ENCODE measurements around the gene AOC1. TPM values are rescaled to one million over a fixed set of nuclear protein-coding genes. Genes with fewer than 3 reads are reported as not detected.

The AOC1 gene
- total and polyA plus RNA-seq, 10 of the 15 experiments (the other 5 are each of a cell fraction or from before 2014, with no cell fraction given), result 0.07 TPM; not detected in 9

DNA sequence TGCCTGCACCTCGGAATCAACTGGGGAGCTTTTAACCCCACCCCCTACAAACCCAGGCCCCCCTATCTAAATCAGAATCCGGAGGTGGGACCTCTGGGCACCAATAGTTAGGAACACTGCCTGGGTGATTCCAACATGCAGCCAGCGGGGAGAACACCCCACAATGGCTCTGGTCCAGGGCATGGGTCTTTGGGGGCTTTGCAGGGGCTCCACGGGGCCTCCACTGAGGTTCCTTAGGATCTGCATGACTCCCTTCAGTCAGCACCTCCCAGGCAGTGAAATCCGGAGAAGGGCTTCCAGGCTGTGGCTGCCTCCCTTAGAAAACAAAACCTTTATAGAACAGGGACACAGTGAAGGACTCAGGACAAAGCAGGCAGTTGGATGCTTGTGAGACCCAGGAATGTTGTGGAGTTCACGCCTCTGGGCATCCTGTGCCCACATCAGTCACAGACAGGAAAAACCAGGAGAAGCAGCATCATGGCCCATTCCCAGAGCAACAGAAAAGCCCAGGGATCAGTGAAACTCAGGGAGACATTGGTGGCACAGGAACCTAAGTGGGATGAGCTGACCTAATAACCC, 16.5 kb upstream of the AOC1 start (continued):
- TF ChIP-seq, protein P1, sequence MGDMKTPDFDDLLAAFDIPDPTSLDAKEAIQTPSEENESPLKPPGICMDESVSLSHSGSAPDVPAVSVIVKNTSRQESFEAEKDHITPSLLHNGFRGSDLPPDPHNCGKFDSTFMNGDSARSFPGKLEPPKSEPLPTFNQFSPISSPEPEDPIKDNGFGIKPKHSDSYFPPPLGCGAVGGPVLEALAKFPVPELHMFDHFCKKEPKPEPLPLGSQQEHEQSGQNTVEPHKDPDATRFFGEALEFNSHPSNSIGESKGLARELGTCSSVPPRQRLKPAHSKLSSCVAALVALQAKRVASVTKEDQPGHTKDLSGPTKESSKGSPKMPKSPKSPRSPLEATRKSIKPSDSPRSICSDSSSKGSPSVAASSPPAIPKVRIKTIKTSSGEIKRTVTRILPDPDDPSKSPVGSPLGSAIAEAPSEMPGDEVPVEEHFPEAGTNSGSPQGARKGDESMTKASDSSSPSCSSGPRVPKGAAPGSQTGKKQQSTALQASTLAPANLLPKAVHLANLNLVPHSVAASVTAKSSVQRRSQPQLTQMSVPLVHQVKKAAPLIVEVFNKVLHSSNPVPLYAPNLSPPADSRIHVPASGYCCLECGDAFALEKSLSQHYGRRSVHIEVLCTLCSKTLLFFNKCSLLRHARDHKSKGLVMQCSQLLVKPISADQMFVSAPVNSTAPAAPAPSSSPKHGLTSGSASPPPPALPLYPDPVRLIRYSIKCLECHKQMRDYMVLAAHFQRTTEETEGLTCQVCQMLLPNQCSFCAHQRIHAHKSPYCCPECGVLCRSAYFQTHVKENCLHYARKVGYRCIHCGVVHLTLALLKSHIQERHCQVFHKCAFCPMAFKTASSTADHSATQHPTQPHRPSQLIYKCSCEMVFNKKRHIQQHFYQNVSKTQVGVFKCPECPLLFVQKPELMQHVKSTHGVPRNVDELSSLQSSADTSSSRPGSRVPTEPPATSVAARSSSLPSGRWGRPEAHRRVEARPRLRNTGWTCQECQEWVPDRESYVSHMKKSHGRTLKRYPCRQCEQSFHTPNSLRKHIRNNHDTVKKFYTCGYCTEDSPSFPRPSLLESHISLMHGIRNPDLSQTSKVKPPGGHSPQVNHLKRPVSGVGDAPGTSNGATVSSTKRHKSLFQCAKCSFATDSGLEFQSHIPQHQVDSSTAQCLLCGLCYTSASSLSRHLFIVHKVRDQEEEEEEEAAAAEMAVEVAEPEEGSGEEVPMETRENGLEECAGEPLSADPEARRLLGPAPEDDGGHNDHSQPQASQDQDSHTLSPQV (IDR thresholded peaks at IDR 0.05), result no peak

DNA sequence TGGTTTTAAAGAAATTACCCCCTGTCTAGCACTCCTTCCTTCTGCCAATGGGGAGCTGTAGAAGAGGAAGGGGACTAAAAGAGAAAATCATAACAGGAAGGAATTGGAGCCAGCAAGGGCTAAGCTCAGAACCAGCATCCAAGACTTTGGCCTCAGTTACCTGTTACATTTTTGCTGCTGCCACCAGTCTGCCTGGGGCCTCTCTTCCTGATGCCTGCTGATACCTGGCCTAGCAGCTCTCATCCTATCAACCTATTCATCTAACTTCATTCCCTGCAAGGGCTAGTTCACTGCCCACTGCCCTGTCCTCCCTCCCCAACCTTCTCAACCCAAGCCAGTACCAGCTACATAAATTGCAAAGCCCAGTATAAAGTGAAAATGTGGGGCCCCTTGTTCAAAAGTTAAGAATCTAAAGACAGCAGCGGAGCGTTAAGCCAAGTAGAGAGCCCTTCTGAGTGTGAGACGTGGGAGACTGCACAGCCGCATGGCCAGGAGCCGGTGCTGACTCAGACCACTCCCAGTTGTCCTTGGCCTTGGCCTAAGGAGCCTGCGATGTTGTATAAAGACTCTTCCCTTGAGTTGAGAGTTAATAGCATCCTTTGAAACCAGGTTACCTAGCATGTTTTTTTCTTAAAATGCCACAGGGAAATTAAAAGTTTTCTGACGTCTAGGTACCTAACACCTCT, 13.2 kb upstream of the AOC1 start:
- no peaks in the 10 kb centered on the region for H3K36me3 ChIP-seq (ENCODE audit: control insufficient read depth in 2 of 2, insufficient read depth in 2 of 2, low read length in 1 of 2)
- no peaks in the 10 kb centered on the region for H3K79me2 ChIP-seq (ENCODE audit: control insufficient read depth, insufficient read depth, low read length)
- no peaks in the 10 kb centered on the region for H3K4me1 ChIP-seq (ENCODE audit: control insufficient read depth, insufficient read depth, low read length)
- BruUV-seq (replicated peaks), result no TSS peak
- peaks cover 0 to 2% of the 10 kb centered on the region in 2 experiments; a peak in 2 of 4 replicates for H3K27me3 ChIP-seq (replicated peaks in 1 of 2; ENCODE audit: control insufficient read depth in 2 of 2, insufficient read depth in 2 of 2, low read length in 1 of 2)
- H2AFZ ChIP-seq (ENCODE audit: control insufficient read depth, low read depth, low read length), result no peak overlapping the region
- DNase-seq (ENCODE audit: low read depth, low spot score) (no peak), FAIRE-seq (no peak), ATAC-seq (no peak)
- ChIA-PET RAD21 (ENCODE audit: unreplicated experiment) (no interaction called here), CTCF (no interaction called here), SMC1A (ENCODE audit: uncharacterized antibody, unreplicated experiment) (interaction anchor here (1.5 kb wide), 1 partner anchor 52 kb away, joined by 3 read pairs; no protein-coding TSS in a partner anchor), POLR2A (no interaction called here)
- intact Hi-C loops (cut with micrococcal nuclease; ENCODE audit: unreplicated experiment) (no loop called here), in situ Hi-C loops (cut with MboI) (no loop called here)
- no peaks in the 10 kb centered on the region for H4K20me1 ChIP-seq (ENCODE audit: control insufficient read depth, insufficient read depth)
- H3K27ac ChIP-seq (ENCODE audit: control insufficient read depth, insufficient read depth), result no peak overlapping the region
- 53% methylated on average over 7 of the region's 7 CpGs for WGBS (ENCODE audit: insufficient coverage, insufficient replicate concordance, low lambda C conversion rate, missing lambda C conversion rate)
- H3K9me3 ChIP-seq (replicated peaks; ENCODE audit: control insufficient read depth, insufficient read depth, low read length), result no peaks in the 10 kb centered on the region
- no peak overlapping the region for H3K9ac ChIP-seq (ENCODE audit: control insufficient read depth, insufficient read depth, low read length)
- H3K4me2 ChIP-seq (ENCODE audit: control insufficient read depth, insufficient read depth), result no peak overlapping the region
- H3K4me3 ChIP-seq, result no peak overlapping the region
- TF ChIP-seq SREBF1 (IDR thresholded peaks at IDR 0.05; ENCODE audit: low read length), result no peak
- TF ChIP-seq KDM1A (IDR thresholded peaks at IDR 0.05; ENCODE audit: borderline replicate concordance), result no peak
- no peak for TF ChIP-seq MTA3 (IDR thresholded peaks at IDR 0.05; ENCODE audit: borderline replicate concordance, low read length)
- TF ChIP-seq, protein P2, sequence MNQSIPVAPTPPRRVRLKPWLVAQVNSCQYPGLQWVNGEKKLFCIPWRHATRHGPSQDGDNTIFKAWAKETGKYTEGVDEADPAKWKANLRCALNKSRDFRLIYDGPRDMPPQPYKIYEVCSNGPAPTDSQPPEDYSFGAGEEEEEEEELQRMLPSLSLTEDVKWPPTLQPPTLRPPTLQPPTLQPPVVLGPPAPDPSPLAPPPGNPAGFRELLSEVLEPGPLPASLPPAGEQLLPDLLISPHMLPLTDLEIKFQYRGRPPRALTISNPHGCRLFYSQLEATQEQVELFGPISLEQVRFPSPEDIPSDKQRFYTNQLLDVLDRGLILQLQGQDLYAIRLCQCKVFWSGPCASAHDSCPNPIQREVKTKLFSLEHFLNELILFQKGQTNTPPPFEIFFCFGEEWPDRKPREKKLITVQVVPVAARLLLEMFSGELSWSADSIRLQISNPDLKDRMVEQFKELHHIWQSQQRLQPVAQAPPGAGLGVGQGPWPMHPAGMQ (IDR thresholded peaks at IDR 0.05; ENCODE audit: borderline replicate concordance), result no peak
- TF ChIP-seq KAT2A (conservative IDR thresholded peaks at IDR 0.05; ENCODE audit: control insufficient read depth, low read depth, low read length), result no peak
- no peak for TF ChIP-seq ZBED1 (IDR thresholded peaks at IDR 0.05; ENCODE audit: borderline replicate concordance)
- no peak for TF ChIP-seq POLR2AphosphoS2 (IDR thresholded peaks at IDR 0.05; ENCODE audit: low read depth, low read length)
- TF ChIP-seq SRF (IDR thresholded peaks at IDR 0.05; ENCODE audit: low read depth in 2 of 2, low read length in 2 of 2), result no peak
- TF ChIP-seq ZSCAN29 (IDR thresholded peaks at IDR 0.05), result no peak
- no peak for TF ChIP-seq TAF1 (IDR thresholded peaks at IDR 0.05; ENCODE audit: borderline replicate concordance, low read depth, low read length)
- TF ChIP-seq, protein P3, sequence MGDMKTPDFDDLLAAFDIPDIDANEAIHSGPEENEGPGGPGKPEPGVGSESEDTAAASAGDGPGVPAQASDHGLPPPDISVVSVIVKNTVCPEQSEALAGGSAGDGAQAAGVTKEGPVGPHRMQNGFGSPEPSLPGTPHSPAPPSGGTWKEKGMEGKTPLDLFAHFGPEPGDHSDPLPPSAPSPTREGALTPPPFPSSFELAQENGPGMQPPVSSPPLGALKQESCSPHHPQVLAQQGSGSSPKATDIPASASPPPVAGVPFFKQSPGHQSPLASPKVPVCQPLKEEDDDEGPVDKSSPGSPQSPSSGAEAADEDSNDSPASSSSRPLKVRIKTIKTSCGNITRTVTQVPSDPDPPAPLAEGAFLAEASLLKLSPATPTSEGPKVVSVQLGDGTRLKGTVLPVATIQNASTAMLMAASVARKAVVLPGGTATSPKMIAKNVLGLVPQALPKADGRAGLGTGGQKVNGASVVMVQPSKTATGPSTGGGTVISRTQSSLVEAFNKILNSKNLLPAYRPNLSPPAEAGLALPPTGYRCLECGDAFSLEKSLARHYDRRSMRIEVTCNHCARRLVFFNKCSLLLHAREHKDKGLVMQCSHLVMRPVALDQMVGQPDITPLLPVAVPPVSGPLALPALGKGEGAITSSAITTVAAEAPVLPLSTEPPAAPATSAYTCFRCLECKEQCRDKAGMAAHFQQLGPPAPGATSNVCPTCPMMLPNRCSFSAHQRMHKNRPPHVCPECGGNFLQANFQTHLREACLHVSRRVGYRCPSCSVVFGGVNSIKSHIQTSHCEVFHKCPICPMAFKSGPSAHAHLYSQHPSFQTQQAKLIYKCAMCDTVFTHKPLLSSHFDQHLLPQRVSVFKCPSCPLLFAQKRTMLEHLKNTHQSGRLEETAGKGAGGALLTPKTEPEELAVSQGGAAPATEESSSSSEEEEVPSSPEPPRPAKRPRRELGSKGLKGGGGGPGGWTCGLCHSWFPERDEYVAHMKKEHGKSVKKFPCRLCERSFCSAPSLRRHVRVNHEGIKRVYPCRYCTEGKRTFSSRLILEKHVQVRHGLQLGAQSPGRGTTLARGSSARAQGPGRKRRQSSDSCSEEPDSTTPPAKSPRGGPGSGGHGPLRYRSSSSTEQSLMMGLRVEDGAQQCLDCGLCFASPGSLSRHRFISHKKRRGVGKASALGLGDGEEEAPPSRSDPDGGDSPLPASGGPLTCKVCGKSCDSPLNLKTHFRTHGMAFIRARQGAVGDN (IDR thresholded peaks at IDR 0.05), result no peak
- no peak for TF ChIP-seq ZNF274 (IDR thresholded peaks at IDR 0.05; ENCODE audit: insufficient read depth, insufficient read length)

All from GM12878 (cell line).